Spinal cord (tissue), 10 donors: Measurements from ENCODE around the gene CCDC61. TPM values are rescaled to one million over a fixed set of nuclear protein-coding genes. Genes with fewer than 3 reads are reported as not detected.

Experiments
- DNase-seq, 6 donors: peaks; one replicate each; pipeline versions ENCODE4 v3.0.0 to v3.0.0-alpha.2; 2013 to 2015; ENCODE audit warnings: low spot score in 6 of 6, low read depth in 4 of 6
- H3K27ac ChIP-seq: one replicate; pipeline ENCODE4 v1.5.1; 2013; ENCODE audit warnings: low read depth, low read length, control low read depth
- H3K27me3 ChIP-seq: one replicate; pipeline ENCODE4 v1.6.1; 2013; ENCODE audit warnings: low read length; ENCODE audit not compliant: control insufficient read depth, insufficient read depth
- H3K36me3 ChIP-seq: one replicate; pipeline ENCODE4 v1.6.1; 2013; ENCODE audit warnings: low read length; ENCODE audit not compliant: control insufficient read depth, insufficient read depth
- H3K4me1 ChIP-seq: one replicate; pipeline ENCODE4 v1.6.1; 2013; ENCODE audit warnings: low read length; ENCODE audit not compliant: control insufficient read depth, insufficient read depth
- H3K4me3 ChIP-seq: one replicate; pipeline ENCODE4 v1.5.1; 2013; ENCODE audit warnings: low read depth, low read length, control low read depth
- H3K9me3 ChIP-seq: one replicate; pipeline ENCODE4 v1.6.1; 2013; ENCODE audit warnings: low read length; ENCODE audit not compliant: control insufficient read depth, insufficient read depth
- WGBS: methylation state at CpG from one replicate; pipeline ENCODE4 v1.1.5; 2013; ENCODE audit warnings: missing lambda C conversion rate; ENCODE audit not compliant: insufficient coverage; 5-methylcytosine and 5-hydroxymethylcytosine counted together
- long read RNA-seq, 4 donors: transcript quantifications; one replicate each; lab custom pipeline, GENCODE V29; 2026
- polyA plus RNA-seq, 2 donors: library from polyadenylated mRNA; unstranded; fragments of 120-200 nt; gene quantifications; one replicate each; pipeline ENCODE4 v1.2.1, GENCODE V29; 2013; ENCODE audit not compliant: insufficient read length in 2 of 2
- total RNA-seq, 2 donors: library from RNA; depleted of rRNA in 1 of 2; stranded (reverse); fragments of 120-200 nt in 1 of 2; fragments of >200 nt in 1 of 2; gene quantifications; one replicate each; pipeline versions ENCODE4 v1.2.3 to v1.2.4, GENCODE V29; 2013 to 2014
- donor health status: healthy.

Gene CCDC61
- 10 to 100 TPM in 1 of 2 donors, 1 to 10 TPM in 1; 9.4 to 13.7 TPM for total RNA-seq
- polyA plus RNA-seq: 10 to 100 TPM; 15.7 to 21.3 TPM
- long read RNA-seq, donor 1, partial matches to known transcripts: 0 of 1 reads
- long read RNA-seq, donor 1, other reads (novel, unspliced or antisense): 0 of 1 reads
- long read RNA-seq, donor 2: 0 reads
- long read RNA-seq, donor 3: 0 reads
- long read RNA-seq, donor 4, partial matches to known transcripts: 0 of 4 reads
- long read RNA-seq, donor 4, other reads (novel, unspliced or antisense): 0 of 4 reads

GRCh38 chr19:45994998-45995714 lies at the start of gene CCDC61:
CCDC61 (plus strand) TSS chr19:45995467; CDS start chr19:46003019, 7,552 bp downstream.
- H3K36me3 ChIP-seq: peaks cover 8% of the 10 kb centered on the region
- DNase-seq: peak; percentile 100
- WGBS: under 1% methylated on average over 23 of the region's 34 CpGs
- no peaks in the 10 kb centered on the region for H3K27me3 ChIP-seq
- peaks cover 9% of the 10 kb centered on the region for H3K4me1 ChIP-seq
- H3K9me3 ChIP-seq: no peaks in the 10 kb centered on the region
- peak within 1 kb of the TSS; percentile 84 for H3K4me3 ChIP-seq
- H3K27ac ChIP-seq: peak within 1 kb of the TSS; percentile 69

- no peaks in the 10 kb centered on the region for H3K27me3 ChIP-seq
- no peak overlapping the region for H3K4me3 ChIP-seq
- peaks cover 6% of the 10 kb centered on the region for H3K4me1 ChIP-seq
- H3K36me3 ChIP-seq: peaks cover 75% of the 10 kb centered on the region
- DNase-seq: no peak
- no peak overlapping the region for H3K27ac ChIP-seq
- no peaks in the 10 kb centered on the region for H3K9me3 ChIP-seq
- 100% methylated on average over 1 of the region's 1 CpG for WGBS
Observed at GRCh38 chr19:45947926-45948325, 47.3 kb upstream of the CCDC61 start.

- no peak overlapping the region for H3K27ac ChIP-seq
- no peak overlapping the region for H3K4me3 ChIP-seq
- WGBS: 29% methylated on average over 4 of the region's 8 CpGs
- H3K27me3 ChIP-seq: no peaks in the 10 kb centered on the region
- no peaks in the 10 kb centered on the region for H3K9me3 ChIP-seq
- peaks cover 38% of the 10 kb centered on the region for H3K4me1 ChIP-seq
- no peak for DNase-seq
- H3K36me3 ChIP-seq: peaks cover 75% of the 10 kb centered on the region
Observed at GRCh38 chr19:45952341-45952685, 43.0 kb upstream of the CCDC61 start.

- peak in 2 of 6 donors; percentile 54 to 67 for DNase-seq
- peaks cover 75% of the 10 kb centered on the region for H3K36me3 ChIP-seq
- no peaks in the 10 kb centered on the region for H3K9me3 ChIP-seq
- whole genome bisulfite sequencing: 25% methylated on average over 34 of the region's 43 CpGs
- no peak overlapping the region for H3K27ac ChIP-seq
- H3K27me3 ChIP-seq: no peaks in the 10 kb centered on the region
- peaks cover 38% of the 10 kb centered on the region for H3K4me1 ChIP-seq
- H3K4me3 ChIP-seq: no peak overlapping the region
Observed at GRCh38 chr19:45952686-45953505, 42.4 kb upstream of the CCDC61 start.

GRCh38 chr19:45953676-45954075 lies 41.6 kb upstream of the CCDC61 start:
- no peak for DNase-seq
- 66% methylated on average over 8 of the region's 8 CpGs for WGBS
- Histone ChIP-seq H3K27me3 (no peaks in the 10 kb centered on the region), H3K36me3 (peaks cover 75% of the 10 kb centered on the region), H3K27ac (peak overlapping the region; percentile 64), H3K9me3 (no peaks in the 10 kb centered on the region), H3K4me1 (peaks cover 38% of the 10 kb centered on the region), H3K4me3 (no peak overlapping the region)

- peaks cover 38% of the 10 kb centered on the region for H3K4me1 ChIP-seq
- H3K27me3 ChIP-seq: no peaks in the 10 kb centered on the region
- H3K27ac ChIP-seq: peak overlapping the region; percentile 64
- no peaks in the 10 kb centered on the region for H3K9me3 ChIP-seq
- DNase-seq: peak in 5 of 6 donors; percentile 76 to 97 (median 86)
- 5% methylated on average over 9 of the region's 9 CpGs for WGBS
- H3K36me3 ChIP-seq: peaks cover 80% of the 10 kb centered on the region
- H3K4me3 ChIP-seq: no peak overlapping the region
Observed at GRCh38 chr19:45954156-45954555, 41.1 kb upstream of the CCDC61 start.

- H3K4me3 ChIP-seq: no peak overlapping the region
- H3K27me3 ChIP-seq: no peaks in the 10 kb centered on the region
- 35% methylated on average over 8 of the region's 13 CpGs for WGBS
- peaks cover 46% of the 10 kb centered on the region for H3K4me1 ChIP-seq
- peak in 2 of 6 donors; percentile 49 to 57 for DNase-seq
- H3K27ac ChIP-seq: no peak overlapping the region
- no peaks in the 10 kb centered on the region for H3K9me3 ChIP-seq
- H3K36me3 ChIP-seq: peaks cover 81% of the 10 kb centered on the region
Observed at GRCh38 chr19:45955905-45956608, 39.2 kb upstream of the CCDC61 start.

- Histone ChIP-seq H3K27ac (no peak overlapping the region), H3K4me1 (peaks cover 52% of the 10 kb centered on the region)
Observed at GRCh38 chr19:45958320-45958719, 36.9 kb upstream of the CCDC61 start.

More at GRCh38 chr19:45958320-45958719, 36.9 kb upstream of the CCDC61 start:
- DNase-seq: no peak
- Histone ChIP-seq H3K27me3 (no peaks in the 10 kb centered on the region), H3K4me3 (no peak overlapping the region), H3K9me3 (no peaks in the 10 kb centered on the region), H3K36me3 (peaks cover 81% of the 10 kb centered on the region)
- WGBS: 94% methylated on average over 6 of the region's 6 CpGs
